Central memory CD4-positive, alpha-beta T cell (primary cell): Measurements from ENCODE around the gene IRF1.
"Not testable (repeated sequence)": the region's sequence is repeated elsewhere in the genome, so short reads cannot be mapped to it uniquely, and the experiment has no call there.

Source experiments
- DNase-seq: peaks from one replicate; pipeline ENCODE4 v3.0.0; 2022
- total RNA-seq, 3 experiments: gene quantifications; one replicate each; lab custom pipeline; 2026; lab: John Stamatoyannopoulos, UW

IRF1 gene
- 173 to 1,603 (median 542) reads per million in 3 experiments for total RNA-seq

- DNase-seq, result peak; percentile 99
These were observed at the start of gene IRF1 for GRCh38 chr5:132490484-132491367. TSS of gene IRF1 (minus strand) at chr5:132490773. CDS start at chr5:132489478, 1,295 bp downstream.

- no peak for DNase-seq
These were observed 49.6 kb upstream of the IRF1 start for GRCh38 chr5:132540149-132540548.

DNA sequence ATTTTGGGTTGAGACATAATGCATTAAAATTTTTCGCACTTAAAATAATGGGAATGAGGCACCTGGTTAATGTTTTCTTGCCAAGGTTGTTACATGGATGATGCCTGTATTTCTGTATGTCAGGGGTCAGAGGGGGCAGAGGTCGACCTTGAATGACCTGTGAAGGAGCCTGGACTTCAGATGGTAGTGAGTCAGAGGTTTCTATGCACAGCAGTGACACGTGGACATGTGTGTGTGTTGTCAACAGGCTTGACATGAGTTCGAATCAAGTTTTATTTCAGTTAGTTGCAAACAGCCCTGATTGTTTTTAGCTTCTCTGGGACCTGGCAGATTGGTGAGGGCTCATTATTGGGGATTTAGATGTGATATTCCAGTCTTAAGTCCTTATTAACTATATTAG is 49.1 kb upstream of the IRF1 start:
- no peak for DNase-seq

DNA sequence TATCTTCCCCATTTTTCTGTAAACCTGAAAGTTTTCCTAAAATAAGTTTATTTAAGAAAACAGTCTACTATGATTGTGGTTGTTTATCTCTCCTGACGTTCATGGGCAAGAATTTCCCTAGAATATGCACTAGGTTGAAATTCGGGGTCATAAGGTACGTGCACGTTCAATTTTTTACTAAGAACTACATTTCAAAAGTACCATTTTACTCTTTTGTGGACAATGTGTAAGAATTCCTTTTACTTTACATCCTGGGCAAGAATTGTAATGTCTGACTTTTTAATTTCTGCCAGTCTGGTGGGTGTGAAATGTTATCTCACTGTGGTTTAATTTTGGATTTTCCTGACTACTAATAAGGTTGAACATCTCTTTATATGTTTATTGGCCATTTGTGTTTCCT is 40.4 kb upstream of the IRF1 start:
- DNase-seq, result no peak

- no peak for DNase-seq
These were observed 38.5 kb upstream of the IRF1 start for GRCh38 chr5:132528866-132529634.

DNA sequence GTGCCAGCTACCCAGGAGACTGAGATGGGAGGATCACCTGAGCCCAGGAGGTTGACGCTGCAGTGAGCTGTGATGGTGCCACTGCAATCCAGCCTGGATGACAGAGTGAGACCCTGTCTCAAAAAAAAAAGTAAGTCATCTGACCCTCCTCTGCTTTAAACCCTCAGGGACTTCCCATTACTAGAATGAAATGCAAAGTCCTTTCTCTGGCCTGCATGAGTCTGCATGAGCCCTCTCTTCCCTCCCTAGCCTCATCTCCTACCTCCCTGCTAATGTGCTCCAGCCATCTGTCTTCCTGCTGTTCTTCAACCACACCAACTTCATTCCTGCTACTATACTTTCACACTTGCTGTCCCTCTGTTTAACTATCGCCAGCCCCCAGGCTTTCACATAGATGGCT is 37.4 kb upstream of the IRF1 start:
- no peak for DNase-seq

DNA sequence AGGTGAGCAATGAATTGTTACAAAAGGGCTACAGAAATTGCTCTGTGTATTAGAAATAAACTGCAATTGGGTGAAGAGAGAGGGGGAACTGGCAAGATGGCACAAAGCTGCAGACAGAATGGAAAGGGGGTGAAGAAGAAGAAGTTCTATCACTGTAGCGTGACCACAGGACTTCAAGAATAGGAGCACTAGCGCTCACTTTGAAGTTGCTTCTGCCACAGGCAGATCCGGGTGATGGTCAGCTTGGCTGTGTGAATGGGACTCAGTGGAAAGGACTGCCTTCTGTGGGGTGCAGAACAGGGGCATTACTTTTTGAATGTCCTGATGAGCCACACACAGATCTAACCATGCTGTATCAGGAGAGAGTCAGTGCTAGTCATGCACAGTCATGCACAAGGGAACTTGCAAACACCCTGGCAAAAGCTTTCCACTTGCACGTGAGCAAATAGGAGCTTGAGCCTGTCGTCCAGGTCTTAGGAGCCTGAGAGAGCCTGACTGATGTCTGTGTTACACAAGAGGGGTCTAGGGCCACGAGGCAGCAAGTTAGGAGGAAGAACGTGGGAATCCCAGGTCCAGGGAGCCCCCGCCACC is 36.5 kb upstream of the IRF1 start:
- DNase-seq, result no peak

DNA sequence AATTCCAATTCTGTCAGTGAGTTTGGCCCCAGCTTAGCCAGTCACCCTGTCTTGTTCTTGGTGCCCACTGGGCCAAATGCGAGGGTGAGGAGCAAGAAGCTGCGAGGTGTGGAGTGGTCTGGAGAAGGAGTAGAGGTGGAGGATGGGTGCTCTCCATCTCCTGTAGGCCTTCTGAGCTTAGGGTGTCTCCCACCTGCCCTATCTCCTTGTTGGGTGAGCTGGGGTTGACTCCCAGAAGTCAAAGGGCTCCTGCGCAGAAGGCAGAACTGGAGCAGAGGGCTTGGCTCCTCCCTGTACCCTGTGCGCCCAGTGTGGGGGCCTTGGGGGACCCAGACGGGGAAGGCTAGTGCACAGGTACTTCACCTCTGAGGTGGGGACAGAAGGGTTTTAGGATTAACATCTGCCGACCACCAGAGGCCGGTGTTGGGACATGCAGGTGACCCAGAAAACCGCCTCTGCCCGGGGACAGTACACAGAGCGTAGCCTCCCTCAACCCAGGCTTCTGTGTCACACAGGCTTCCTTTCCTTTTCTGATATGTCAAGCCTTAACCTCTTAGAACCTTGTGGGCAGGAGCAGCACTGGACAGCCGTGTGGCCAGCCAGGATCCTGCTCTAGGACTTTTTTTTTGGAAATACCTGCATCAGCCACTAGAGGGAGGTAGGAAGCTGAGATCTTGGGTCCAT is 35.9 kb upstream of the IRF1 start:
- DNase-seq, result peak; percentile 42

GRCh38 chr5:132525299-132525724 is 34.7 kb upstream of the IRF1 start:
- no peak for DNase-seq

GRCh38 chr5:132524877-132525276 is 34.3 kb upstream of the IRF1 start:
- DNase-seq, result not testable (repeated sequence)

GRCh38 chr5:132522067-132522466 is 31.5 kb upstream of the IRF1 start:
- DNase-seq, result not testable (repeated sequence)

- not testable (repeated sequence) for DNase-seq
These were observed 23.2 kb upstream of the IRF1 start for GRCh38 chr5:132513618-132514336.

DNA sequence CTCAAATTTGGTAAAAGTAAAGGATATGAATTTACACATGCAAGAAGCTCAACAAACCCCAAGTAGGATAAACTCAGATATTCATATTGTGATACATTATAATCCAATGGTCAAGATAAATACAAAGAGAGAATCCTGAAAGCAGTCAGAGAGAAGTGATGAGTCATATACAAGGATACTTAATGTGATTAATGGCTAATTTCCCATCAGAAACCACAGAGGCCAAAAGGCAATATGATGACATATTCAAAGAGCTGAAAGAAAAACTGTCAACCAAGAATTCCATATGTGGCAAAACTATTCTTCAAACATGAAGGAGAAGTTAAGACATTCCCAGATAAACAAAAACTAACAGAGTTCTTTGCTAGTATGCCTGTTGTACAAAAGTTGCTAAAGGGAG is 19.5 kb upstream of the IRF1 start:
- no peak for DNase-seq

DNA sequence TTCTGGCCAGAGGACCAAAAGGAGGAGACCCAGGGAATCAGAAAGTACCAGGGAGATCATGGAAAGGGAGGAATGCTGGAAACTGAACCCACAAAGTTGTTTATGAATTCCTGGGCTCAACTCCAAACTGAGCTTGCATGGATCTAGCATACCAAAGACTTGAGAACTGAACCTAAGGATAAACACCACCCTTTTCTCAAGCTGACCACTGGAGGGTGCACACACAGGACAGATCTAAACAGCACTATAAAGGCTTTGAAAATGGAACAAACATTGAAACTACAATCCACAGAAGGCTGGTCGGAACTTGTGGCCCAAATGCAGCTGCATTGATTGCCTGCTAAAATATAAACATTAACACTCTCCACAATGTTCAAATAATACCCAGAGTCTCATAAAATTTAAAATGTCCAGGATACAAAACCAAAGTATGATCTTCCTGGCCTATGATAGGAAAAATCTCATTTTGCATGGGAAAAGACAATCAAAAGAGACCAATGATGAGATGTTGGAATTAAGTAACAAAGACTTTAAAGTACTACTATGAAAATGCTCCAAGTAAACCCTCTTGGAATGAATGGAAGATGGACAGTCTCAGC is 15.6 kb upstream of the IRF1 start:
- DNase-seq, result no peak

DNA sequence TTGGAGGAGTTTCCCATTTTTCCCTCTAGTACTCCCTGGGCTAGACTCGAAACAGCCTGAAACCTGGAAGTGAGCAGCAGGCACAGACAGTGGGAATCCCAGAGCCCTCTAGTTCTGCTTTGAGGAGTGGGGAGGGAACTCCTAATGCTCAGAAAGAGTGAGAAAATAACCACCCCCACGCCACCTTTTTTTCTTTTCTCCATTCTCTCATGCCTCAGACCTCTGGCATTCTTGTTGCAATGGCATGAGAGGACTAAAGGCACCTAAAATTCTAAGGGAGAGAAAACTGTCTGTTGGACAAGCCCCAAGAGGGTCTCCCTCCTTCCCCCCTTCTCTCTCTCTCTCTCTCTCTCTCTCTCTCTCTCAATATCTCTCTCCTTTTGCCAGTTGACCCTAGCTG is 15.1 kb upstream of the IRF1 start:
- DNase-seq, result no peak

GRCh38 chr5:132504746-132505145 is 14.2 kb upstream of the IRF1 start:
- DNase-seq, result no peak

DNA sequence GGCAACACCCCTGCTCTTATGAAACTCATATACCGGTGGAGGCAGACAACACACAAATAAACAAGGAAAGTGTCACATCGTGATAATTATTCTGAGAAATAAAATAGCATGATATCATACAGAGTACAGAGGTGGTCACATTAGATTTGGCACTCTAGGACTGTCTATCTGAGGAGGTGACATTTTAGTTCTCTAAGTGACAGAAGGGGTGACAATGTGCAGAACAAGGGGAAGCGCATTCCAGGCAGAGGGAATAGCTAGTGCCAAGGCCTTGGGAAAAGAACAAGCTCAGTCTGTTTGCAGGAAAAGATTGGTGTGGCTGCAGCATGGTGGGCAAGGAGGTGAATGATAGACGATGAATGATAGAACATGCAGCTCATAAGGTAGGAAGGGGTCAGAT is 12.7 kb upstream of the IRF1 start:
- DNase-seq, result no peak

DNA sequence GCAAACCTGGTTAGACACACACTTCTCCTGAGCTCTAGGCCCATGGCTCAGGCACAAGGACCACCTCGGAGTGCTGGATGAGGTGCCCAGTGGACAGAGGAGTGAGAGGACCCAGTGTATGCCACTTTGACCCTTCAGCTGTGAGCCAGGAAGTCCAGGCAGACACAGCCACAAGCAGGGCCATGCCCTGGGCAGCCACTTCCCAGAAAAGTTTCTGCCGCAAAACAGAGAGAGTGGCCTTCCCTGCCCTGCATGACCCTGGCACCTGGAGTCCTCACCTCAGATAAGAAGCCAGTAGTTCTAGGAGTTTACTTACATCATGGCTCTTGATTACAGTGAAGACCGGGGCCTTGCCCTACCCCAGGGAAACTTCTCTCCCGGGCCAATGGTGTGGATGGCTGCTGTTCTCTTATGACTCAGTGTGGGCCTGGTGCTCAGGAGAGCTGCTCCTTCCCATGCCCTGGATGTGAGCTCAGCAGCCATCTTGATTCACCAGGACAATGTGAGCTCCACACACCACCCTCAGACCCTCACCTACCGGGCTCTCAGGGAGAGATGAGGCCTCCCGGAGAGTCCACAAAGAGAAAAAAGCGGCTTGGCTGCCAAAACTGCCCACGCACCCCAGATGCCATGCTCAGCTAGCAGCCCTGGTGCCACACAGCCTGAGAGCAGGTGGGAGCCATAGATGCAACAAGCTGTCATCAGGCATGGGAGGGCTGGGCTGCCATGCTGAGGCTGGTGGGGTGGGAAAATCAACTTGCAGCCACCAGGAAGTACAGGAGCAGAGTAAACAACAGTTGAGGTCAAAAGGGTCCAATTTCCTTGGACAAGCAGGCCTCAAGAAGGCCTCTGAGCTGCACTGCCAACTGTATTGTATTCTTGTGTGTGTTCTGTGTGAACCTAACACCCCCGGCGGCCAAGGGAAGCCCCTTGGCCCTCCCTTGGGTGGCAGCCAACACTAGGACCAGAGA is 11.7 kb upstream of the IRF1 start:
- no peak for DNase-seq

DNA sequence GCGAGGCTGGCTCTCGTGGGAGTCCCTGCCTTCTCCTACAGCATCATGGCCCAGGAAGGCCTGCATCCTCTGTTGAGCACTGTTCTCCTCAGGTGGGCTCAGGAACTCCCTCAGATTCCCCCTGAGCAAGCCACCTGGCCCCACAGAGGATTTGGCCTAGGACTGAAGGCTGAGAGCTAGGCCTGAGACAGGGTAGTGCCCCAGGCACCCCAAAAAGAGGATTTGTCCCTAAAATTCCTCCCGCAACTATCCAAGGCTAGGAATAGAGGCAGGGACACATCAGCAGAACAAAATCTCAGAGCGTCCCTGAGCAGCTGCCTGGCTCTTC is 11.0 kb upstream of the IRF1 start:
- no peak for DNase-seq

- DNase-seq, result peak; percentile 72
These were observed 10.5 kb upstream of the IRF1 start for GRCh38 chr5:132500931-132501628.
